Neural progenitor cell (in vitro differentiated cells): ENCODE data around the gene ITCH.

Experiments
- CTCF ChIP-seq: fragments of 200-600 bp; sonication (generic); IDR thresholded peaks from 2 replicates; pipeline ENCODE4 v1.5.1; 2017; ENCODE audit warnings: antibody characterized with exemption, mild to moderate bottlenecking
- EZH2 ChIP-seq: fragments of 200-600 bp; sonication (generic); IDR thresholded peaks from 2 replicates; pipeline ENCODE4 v1.6.1; 2017; ENCODE audit warnings: antibody characterized with exemption, mild to moderate bottlenecking, moderate library complexity

GRCh38 chr20:34459209-34459897, 96.3 kb downstream of the ITCH start:
- TF ChIP-seq EZH2 (no peak), CTCF (no peak)
